IMR-90 (cell line): ENCODE data around the gene SCAF1.

Source experiments
- BHLHE40 ChIP-seq: fragments of 150-350 bp; IDR thresholded peaks from 2 replicates; pipeline ENCODE4 v1.6.1; 2016; ENCODE audit warnings: mild to moderate bottlenecking, low read depth, low read length
- CEBPB ChIP-seq: IDR thresholded peaks from 2 replicates; pipeline ENCODE4 v1.6.1; 2012; ENCODE audit warnings: low read depth, low read length, improper control_type of control experiment
- CTCF ChIP-seq: conservative IDR thresholded peaks from 2 replicates; pipeline ENCODE4 v1.5.1; 2012; ENCODE audit warnings: mild to moderate bottlenecking, low read depth, low read length, improper control_type of control experiment
- RAD21 ChIP-seq: IDR thresholded peaks from 2 replicates; pipeline ENCODE4 v1.6.1; 2012; ENCODE audit warnings: low read length, improper control_type of control experiment

GRCh38 chr19:49631610-49632192 lies 10.3 kb upstream of the SCAF1 start:
- TF ChIP-seq RAD21 = no peak
- no peak for TF ChIP-seq CTCF
- no peak for TF ChIP-seq CEBPB
- no peak for TF ChIP-seq BHLHE40
